ENCODE results near the gene OR10H2.

DNA sequence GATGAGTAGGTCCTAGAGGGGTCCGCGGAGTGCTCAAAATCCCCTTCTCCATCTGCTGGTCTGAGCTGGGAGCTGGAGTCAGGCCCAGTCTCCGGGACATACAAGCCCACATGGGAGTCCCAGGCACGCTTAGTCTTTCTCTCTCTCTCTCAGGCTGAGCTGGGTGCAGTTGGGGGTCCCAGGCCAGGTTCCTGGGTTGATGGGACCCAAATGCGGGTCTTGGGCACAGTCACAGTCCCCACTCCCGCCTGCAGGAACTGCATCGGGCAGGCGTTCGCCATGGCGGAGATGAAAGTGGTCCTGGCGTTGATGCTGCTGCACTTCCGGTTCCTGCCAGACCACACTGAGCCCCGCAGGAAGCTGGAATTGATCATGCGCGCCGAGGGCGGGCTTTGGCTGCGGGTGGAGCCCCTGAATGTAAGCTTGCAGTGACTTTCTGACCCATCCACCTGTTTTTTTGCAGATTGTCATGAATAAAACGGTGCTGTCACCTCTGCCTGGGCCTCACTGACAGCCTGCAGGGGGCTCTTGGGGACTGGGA, 31.1 kb upstream of the OR10H2 start:
- TF ChIP-seq CTCF (IDR thresholded peaks at IDR 0.05) (no peak), POLR2A (IDR thresholded peaks at IDR 0.05) (no peak), EP300 (IDR thresholded peaks at IDR 0.05; ENCODE audit: low read depth) (no peak)
